PFSK-1 (cell line): ENCODE results near the gene VAV3.

Experiments
- FOXP2 ChIP-seq: optimal IDR thresholded peaks from 2 replicates; pipeline ENCODE3; 2011; ENCODE audit warnings: borderline replicate concordance, control low read depth, inconsistent platforms; ENCODE audit not compliant: insufficient read depth; ENCODE audit errors: extremely low read length, extremely low read depth
- POLR2AphosphoS5 ChIP-seq: IDR thresholded peaks from 2 replicates; pipeline ENCODE4 v1.6.1; 2012; ENCODE audit warnings: low read depth, mild to moderate bottlenecking, control low read depth, low read length, moderate library complexity
- SIN3A ChIP-seq: IDR thresholded peaks from 2 replicates; pipeline ENCODE4 v1.6.1; 2012; ENCODE audit warnings: mild to moderate bottlenecking, low read length, moderate library complexity, borderline replicate concordance; ENCODE audit not compliant: insufficient read depth
- TAF1 ChIP-seq: IDR thresholded peaks from 2 replicates; pipeline ENCODE4 v1.6.1; 2012; ENCODE audit warnings: low read length, control low read depth, borderline replicate concordance; ENCODE audit not compliant: insufficient read depth
- TF ChIP-seq, protein P1 (sequence below), 2 experiments: IDR thresholded peaks; 2 replicates each; pipeline versions ENCODE4 v1.6.1 to v1.8.0; 2011 to 2012; ENCODE audit warnings: low read depth in 2 of 2, low read length in 2 of 2, control low read depth in 1 of 2, inconsistent platforms in 1 of 2, mild to moderate bottlenecking in 1 of 2, moderate library complexity in 1 of 2; ENCODE audit not compliant: insufficient read depth in 1 of 2

The VAV3 gene

DNA sequence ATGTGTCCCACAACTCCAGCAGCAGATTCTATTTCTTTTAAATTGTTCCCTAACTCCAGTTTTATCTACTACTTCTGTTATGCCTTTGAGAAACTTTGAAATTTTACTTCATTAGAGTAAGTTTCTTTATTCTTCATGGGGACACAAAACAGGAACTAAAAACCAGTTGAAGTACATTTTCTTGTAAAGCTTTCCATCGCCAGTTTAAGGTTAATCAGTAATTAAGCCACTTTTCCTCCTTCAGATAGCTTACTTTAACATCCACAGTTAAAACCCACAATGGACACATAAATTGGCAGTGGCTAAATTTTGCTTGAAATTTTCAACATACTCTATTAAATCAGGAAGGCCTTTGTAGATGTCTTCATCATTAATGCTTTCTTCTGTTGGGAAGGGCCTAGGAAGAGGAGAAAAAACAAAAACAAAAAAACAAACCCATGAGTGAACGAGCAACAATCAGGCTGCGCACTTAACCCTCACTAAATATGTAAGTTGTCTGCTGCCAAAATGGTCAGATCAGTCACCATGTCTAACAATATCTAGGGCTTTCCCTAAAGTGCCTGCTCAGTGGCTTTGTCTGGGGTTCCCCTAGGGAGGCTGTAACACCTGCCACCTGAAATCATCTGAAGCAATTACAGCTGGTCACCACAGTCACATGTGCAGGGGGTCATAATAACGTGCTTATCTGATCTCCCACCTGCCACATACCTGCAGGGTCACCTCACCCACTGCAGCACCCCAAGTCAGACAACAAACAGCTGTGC lies 187.9 kb downstream of the VAV3 start:
- no peak for TF ChIP-seq POLR2AphosphoS5
- no peak for TF ChIP-seq SIN3A
- TF ChIP-seq, protein P1, sequence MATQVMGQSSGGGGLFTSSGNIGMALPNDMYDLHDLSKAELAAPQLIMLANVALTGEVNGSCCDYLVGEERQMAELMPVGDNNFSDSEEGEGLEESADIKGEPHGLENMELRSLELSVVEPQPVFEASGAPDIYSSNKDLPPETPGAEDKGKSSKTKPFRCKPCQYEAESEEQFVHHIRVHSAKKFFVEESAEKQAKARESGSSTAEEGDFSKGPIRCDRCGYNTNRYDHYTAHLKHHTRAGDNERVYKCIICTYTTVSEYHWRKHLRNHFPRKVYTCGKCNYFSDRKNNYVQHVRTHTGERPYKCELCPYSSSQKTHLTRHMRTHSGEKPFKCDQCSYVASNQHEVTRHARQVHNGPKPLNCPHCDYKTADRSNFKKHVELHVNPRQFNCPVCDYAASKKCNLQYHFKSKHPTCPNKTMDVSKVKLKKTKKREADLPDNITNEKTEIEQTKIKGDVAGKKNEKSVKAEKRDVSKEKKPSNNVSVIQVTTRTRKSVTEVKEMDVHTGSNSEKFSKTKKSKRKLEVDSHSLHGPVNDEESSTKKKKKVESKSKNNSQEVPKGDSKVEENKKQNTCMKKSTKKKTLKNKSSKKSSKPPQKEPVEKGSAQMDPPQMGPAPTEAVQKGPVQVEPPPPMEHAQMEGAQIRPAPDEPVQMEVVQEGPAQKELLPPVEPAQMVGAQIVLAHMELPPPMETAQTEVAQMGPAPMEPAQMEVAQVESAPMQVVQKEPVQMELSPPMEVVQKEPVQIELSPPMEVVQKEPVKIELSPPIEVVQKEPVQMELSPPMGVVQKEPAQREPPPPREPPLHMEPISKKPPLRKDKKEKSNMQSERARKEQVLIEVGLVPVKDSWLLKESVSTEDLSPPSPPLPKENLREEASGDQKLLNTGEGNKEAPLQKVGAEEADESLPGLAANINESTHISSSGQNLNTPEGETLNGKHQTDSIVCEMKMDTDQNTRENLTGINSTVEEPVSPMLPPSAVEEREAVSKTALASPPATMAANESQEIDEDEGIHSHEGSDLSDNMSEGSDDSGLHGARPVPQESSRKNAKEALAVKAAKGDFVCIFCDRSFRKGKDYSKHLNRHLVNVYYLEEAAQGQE (IDR thresholded peaks at IDR 0.05; ENCODE audit: insufficient read depth in 1 of 2, low read depth in 2 of 2, low read length in 2 of 2), result no peak
- TF ChIP-seq FOXP2, result no peak
- TF ChIP-seq TAF1, result no peak

- TF ChIP-seq, protein P1 (IDR thresholded peaks at IDR 0.05; ENCODE audit: insufficient read depth in 1 of 2, low read depth in 2 of 2, low read length in 2 of 2), result no peak
- TF ChIP-seq TAF1, result no peak
- TF ChIP-seq SIN3A, result no peak
- no peak for TF ChIP-seq FOXP2
- TF ChIP-seq POLR2AphosphoS5, result no peak
These were observed 193.6 kb downstream of the VAV3 start for GRCh38 chr1:107771377-107771776.

GRCh38 chr1:107767156-107767582 lies 197.8 kb downstream of the VAV3 start:
- no peak for TF ChIP-seq FOXP2
- TF ChIP-seq TAF1, result no peak
- TF ChIP-seq SIN3A, result no peak
- TF ChIP-seq POLR2AphosphoS5, result no peak
- TF ChIP-seq, protein P1 (IDR thresholded peaks at IDR 0.05; ENCODE audit: insufficient read depth in 1 of 2, low read depth in 2 of 2, low read length in 2 of 2), result no peak

- TF ChIP-seq POLR2AphosphoS5, result no peak
- TF ChIP-seq, protein P1 (IDR thresholded peaks at IDR 0.05; ENCODE audit: insufficient read depth in 1 of 2, low read depth in 2 of 2, low read length in 2 of 2), result no peak
These were observed 198.4 kb downstream of the VAV3 start for GRCh38 chr1:107766533-107766932.
